Pancreas (tissue), 10 donors: ENCODE results near the gene BMP6. TPM values are rescaled to one million over a fixed set of nuclear protein-coding genes. Genes with fewer than 3 reads are reported as not detected.
A peak's percentile ranks its signal among the peaks of the same experiment; 100 is the strongest.

Experiments used
- ATAC-seq, 4 donors: fragments of 200-7000 bp; cut with Tn5 transposase; one replicate each; pipeline versions ENCODE4 v1.8.0 to v1.9.1; 2020; ENCODE audit warnings: mild to moderate bottlenecking in 4 of 4, moderate library complexity in 4 of 4
- DNase-seq, 6 donors: peaks; one replicate each; pipeline ENCODE4 v3.0.0-alpha.2; 2020
- FAIRE-seq: peaks from 2 replicates; lab custom pipeline; 2012; peaks lifted over from hg19 to GRCh38; lab: Jason Lieb, UNC
- H3K27ac ChIP-seq, 4 donors: fragments of 200-600 bp; sonication (generic); 1 replicate in 3 of 4; 2 replicates in 1 of 4; pipeline versions ENCODE4 v1.5.0 to v1.8.0; 2020
- H3K27me3 ChIP-seq, 4 donors: fragments of 200-600 bp; one replicate each; pipeline ENCODE4 v1.8.0; 2021
- H3K36me3 ChIP-seq, 3 donors: fragments of 200-600 bp; sonication (generic) in 1 of 3; one replicate each; pipeline versions ENCODE4 v1.5.0 to v1.8.0; 2020 to 2021
- H3K4me1 ChIP-seq, 3 donors: fragments of 200-600 bp; one replicate each; pipeline ENCODE4 v1.8.0; 2021
- H3K4me3 ChIP-seq, 4 donors: fragments of 200-600 bp; sonication (generic) in 2 of 4; one replicate each; pipeline versions ENCODE4 v1.5.0 to v1.8.0; 2020 to 2021
- H3K9me3 ChIP-seq, 4 donors: fragments of 200-600 bp; one replicate each; pipeline ENCODE4 v1.8.0; 2021
- CTCF ChIP-seq, 4 donors: fragments of 200-600 bp; sonication (generic) in 3 of 4; IDR thresholded peaks; one replicate each; pipeline versions ENCODE4 v1.5.0 to v1.8.0; 2021; ENCODE audit warnings: antibody characterized with exemption in 4 of 4
- WGBS, 2 donors: extraction: QIAGEN DNeasy Blood & Tissue Kit; methylation state at CpG; one replicate each; pipeline ENCODE4 v1.1.7; 2013; 5-methylcytosine and 5-hydroxymethylcytosine counted together
- intact Hi-C, 3 donors: fragments of 100-400 bp; cut with DNase I; formaldehyde crosslinking; loops; one replicate each; pipeline versions ENCODE4 v1.11.1 to v1.14.2; 2022
- polyA plus RNA-seq, 2 donors: library from polyadenylated mRNA; stranded (reverse); fragments of 200-250 nt; gene quantifications; one replicate each; pipeline ENCODE4 v1.2.3, GENCODE V29; 2013
- total RNA-seq, 6 donors: library from RNA; stranded (reverse); fragmentation: NEBNext Ultra II Directional in 4 of 6; extraction: Animal tissue kit (Norgen Biotek cat#: 25700) in 4 of 6; gene quantifications; one replicate each; pipeline versions ENCODE4 v1.2.1 to v1.2.4, GENCODE V29; 2021 to 2023
- donor health status: healthy with polysubstance abuse.
- donor health status: DM: no; HTN: no; CAD: no; lungs with moderate emphysema.
- donor health status: DM: no; HTN: no; CAD: no.
- donor health status: control.
- donor health status: control.
- donor health status: Bipolar disorder and iron deficiency.
- donor health status: DM: yes; HTN: yes; CAD: no.
- donor health status: DM: no; HTN: no; CAD: no.
- donor health status: DM: no; HTN: no; CAD: no.
- donor health status: DM: yes; HTN: yes; CAD: no.

BMP6 gene
- total and polyA plus RNA-seq, 8 donors: 0.09 to 0.69 (median 0.35) TPM

GRCh38 chr6:7697820-7698623, 27.9 kb upstream of the BMP6 start:
- Histone ChIP-seq H3K27me3 (no peaks in the 10 kb centered on the region), H3K36me3 (no peaks in the 10 kb centered on the region), H3K4me1 (no peaks in the 10 kb centered on the region), H3K9me3 (no peaks in the 10 kb centered on the region), H3K27ac (peak overlapping the region in 2 of 4 donors; percentile 9 to 47), H3K4me3 (no peak overlapping the region)
- no peak for FAIRE-seq
- no peak for TF ChIP-seq CTCF (IDR thresholded peaks at IDR 0.05)
- peak in 2 of 4 donors; percentile 51 to 74 for ATAC-seq
- DNase-seq: peak in 1 of 6 donors; percentile 13
- WGBS, 2 donors: 52 to 54% methylated on average over 12 of the region's 12 CpGs
- intact Hi-C loops: no loop called here

- Histone ChIP-seq H3K4me3 (no peak overlapping the region), H3K27ac (no peak overlapping the region), H3K4me1 (no peaks in the 10 kb centered on the region), H3K36me3 (no peaks in the 10 kb centered on the region), H3K27me3 (no peaks in the 10 kb centered on the region), H3K9me3 (no peaks in the 10 kb centered on the region)
- intact Hi-C loops: no loop called here
- 79 to 83% methylated on average over 5 of the region's 5 CpGs for WGBS, 2 donors
- no peak for TF ChIP-seq CTCF (IDR thresholded peaks at IDR 0.05)
- ATAC-seq (no peak), FAIRE-seq (no peak), DNase-seq (no peak)
Measured at GRCh38 chr6:7701212-7701834, 24.6 kb upstream of the BMP6 start.

- no peak for FAIRE-seq
- H3K27me3 ChIP-seq: no peaks in the 10 kb centered on the region
- H3K4me1 ChIP-seq: no peaks in the 10 kb centered on the region
- H3K4me3 ChIP-seq: no peak overlapping the region
- no peaks in the 10 kb centered on the region for H3K36me3 ChIP-seq
- H3K27ac ChIP-seq: no peak overlapping the region
- TF ChIP-seq CTCF (IDR thresholded peaks at IDR 0.05): no peak
- no peak for ATAC-seq
- no peaks in the 10 kb centered on the region for H3K9me3 ChIP-seq
- DNase-seq: no peak
- intact Hi-C loops: no loop called here
- WGBS, 2 donors: 59 to 70% methylated on average over 3 of the region's 3 CpGs
Measured at GRCh38 chr6:7703148-7703680, 22.7 kb upstream of the BMP6 start.

GRCh38 chr6:7705483-7705882, 20.4 kb upstream of the BMP6 start:
- no peak for DNase-seq
- Histone ChIP-seq H3K36me3 (no peaks in the 10 kb centered on the region), H3K9me3 (no peaks in the 10 kb centered on the region), H3K27me3 (no peaks in the 10 kb centered on the region), H3K4me1 (no peaks in the 10 kb centered on the region), H3K4me3 (no peak overlapping the region), H3K27ac (no peak overlapping the region)
- intact Hi-C loops: no loop called here
- ATAC-seq: no peak
- no peak for FAIRE-seq
- 64 to 77% methylated on average over 4 of the region's 4 CpGs for WGBS, 2 donors
- TF ChIP-seq CTCF (IDR thresholded peaks at IDR 0.05): no peak
